ENCODE measurements around the gene STAT6. TPM values are rescaled to one million over a fixed set of nuclear protein-coding genes. Genes with fewer than 3 reads are reported as not detected.

Gene STAT6
- total and polyA plus RNA-seq, 2 of the 8 experiments (the other 6 are each of a cell fraction or from before 2014, with no cell fraction given) = 32.9 to 38.7 TPM

DNA sequence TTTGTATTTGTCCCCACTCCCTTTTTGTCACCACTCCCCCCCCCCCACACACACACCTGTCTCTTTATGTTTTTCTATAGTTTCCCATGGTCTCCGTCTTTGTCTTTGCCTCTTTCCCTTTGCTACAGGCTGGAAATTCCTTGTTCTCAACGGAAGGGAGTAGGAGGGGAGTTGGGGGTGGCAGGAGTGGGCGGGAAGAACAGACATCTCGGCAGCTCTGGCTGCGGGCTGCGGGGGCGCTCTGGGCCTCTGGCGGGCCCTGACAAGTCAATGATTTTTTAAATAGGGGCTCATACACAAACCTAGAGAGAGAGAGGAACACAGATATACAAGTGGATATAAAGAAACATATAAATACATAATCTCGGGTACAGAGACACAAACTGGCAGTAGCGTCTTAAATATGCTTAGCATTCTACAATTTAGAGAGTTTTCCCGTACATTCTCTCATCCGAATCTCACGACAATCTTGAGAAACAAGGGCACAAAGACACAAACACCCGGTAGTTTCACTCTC is 24.6 kb downstream of the STAT6 start (continued):
- TF ChIP-seq SP4 (IDR thresholded peaks at IDR 0.05; ENCODE audit: low read length) (peak; percentile 62; the same call in 1 of the 2 replicates), CHD2 (IDR thresholded peaks at IDR 0.05; ENCODE audit: low read length) (no peak), EZH2 (IDR thresholded peaks at IDR 0.05; ENCODE audit: low read depth, low read length, severe bottlenecking) (no peak), SIN3A (conservative IDR thresholded peaks at IDR 0.05 in 1 of 2, IDR thresholded peaks at IDR 0.05 in 1 of 2; ENCODE audit: low read depth in 1 of 2, low read length in 2 of 2) (0 out of 4 replicates have a peak, but pooled peaks of 1 of the 2 experiments have one; percentile 38), SUZ12 (IDR thresholded peaks at IDR 0.05; ENCODE audit: low read length) (no peak), CREB1 (IDR thresholded peaks at IDR 0.05) (no peak), BACH1 (IDR thresholded peaks at IDR 0.05; ENCODE audit: low read length) (no peak), TBP (IDR thresholded peaks at IDR 0.05; ENCODE audit: low read depth, low read length) (peak; percentile 41; the same call in 1 of the 2 replicates)
- TF ChIP-seq, protein P1, sequence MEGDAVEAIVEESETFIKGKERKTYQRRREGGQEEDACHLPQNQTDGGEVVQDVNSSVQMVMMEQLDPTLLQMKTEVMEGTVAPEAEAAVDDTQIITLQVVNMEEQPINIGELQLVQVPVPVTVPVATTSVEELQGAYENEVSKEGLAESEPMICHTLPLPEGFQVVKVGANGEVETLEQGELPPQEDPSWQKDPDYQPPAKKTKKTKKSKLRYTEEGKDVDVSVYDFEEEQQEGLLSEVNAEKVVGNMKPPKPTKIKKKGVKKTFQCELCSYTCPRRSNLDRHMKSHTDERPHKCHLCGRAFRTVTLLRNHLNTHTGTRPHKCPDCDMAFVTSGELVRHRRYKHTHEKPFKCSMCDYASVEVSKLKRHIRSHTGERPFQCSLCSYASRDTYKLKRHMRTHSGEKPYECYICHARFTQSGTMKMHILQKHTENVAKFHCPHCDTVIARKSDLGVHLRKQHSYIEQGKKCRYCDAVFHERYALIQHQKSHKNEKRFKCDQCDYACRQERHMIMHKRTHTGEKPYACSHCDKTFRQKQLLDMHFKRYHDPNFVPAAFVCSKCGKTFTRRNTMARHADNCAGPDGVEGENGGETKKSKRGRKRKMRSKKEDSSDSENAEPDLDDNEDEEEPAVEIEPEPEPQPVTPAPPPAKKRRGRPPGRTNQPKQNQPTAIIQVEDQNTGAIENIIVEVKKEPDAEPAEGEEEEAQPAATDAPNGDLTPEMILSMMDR (IDR thresholded peaks at IDR 0.05; ENCODE audit: control extremely low read depth in 1 of 3, insufficient read depth in 1 of 3, low read depth in 1 of 3, low read length in 3 of 3) = peak in 2 of 3 experiments; percentile 23 to 37; a peak in 2 of 4 replicates
- TF ChIP-seq, protein P2, sequence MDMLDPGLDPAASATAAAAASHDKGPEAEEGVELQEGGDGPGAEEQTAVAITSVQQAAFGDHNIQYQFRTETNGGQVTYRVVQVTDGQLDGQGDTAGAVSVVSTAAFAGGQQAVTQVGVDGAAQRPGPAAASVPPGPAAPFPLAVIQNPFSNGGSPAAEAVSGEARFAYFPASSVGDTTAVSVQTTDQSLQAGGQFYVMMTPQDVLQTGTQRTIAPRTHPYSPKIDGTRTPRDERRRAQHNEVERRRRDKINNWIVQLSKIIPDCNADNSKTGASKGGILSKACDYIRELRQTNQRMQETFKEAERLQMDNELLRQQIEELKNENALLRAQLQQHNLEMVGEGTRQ (IDR thresholded peaks at IDR 0.05; ENCODE audit: low read length) = no peak

All from H1 (cell line).